VCaP (cell line): ENCODE data around the gene ABCC4.

ENCODE experiments used
- H3K27ac ChIP-seq: fragments of 450-650 bp; 2 replicates; pipeline ENCODE4 v1.5.1; 2017
- TF ChIP-seq, protein P1 (sequence below): fragments of 450-650 bp; conservative IDR thresholded peaks from 2 replicates; pipeline ENCODE4 v1.5.1; 2017; ENCODE audit warnings: mild to moderate bottlenecking, moderate library complexity

The ABCC4 gene

DNA sequence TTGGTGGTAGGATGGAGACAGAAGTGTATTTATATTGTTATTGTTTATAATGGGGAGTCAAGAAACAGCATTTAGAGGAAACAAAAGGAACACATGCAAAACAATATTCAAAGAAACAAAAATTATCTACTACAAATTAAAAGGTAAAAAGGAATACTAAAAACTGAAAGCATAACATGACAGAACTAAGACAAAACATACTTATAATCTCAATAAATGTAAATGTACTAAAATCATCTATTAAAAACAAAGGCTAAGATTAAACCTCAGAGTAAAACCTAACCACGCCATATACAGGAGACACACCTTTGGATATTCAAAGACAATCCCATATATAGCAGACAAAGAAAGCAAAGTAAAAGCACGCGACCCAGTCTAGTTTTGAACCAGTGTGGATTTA is 273.6 kb downstream of the ABCC4 start:
- H3K27ac ChIP-seq, result no peak overlapping the region
- TF ChIP-seq, protein P1, sequence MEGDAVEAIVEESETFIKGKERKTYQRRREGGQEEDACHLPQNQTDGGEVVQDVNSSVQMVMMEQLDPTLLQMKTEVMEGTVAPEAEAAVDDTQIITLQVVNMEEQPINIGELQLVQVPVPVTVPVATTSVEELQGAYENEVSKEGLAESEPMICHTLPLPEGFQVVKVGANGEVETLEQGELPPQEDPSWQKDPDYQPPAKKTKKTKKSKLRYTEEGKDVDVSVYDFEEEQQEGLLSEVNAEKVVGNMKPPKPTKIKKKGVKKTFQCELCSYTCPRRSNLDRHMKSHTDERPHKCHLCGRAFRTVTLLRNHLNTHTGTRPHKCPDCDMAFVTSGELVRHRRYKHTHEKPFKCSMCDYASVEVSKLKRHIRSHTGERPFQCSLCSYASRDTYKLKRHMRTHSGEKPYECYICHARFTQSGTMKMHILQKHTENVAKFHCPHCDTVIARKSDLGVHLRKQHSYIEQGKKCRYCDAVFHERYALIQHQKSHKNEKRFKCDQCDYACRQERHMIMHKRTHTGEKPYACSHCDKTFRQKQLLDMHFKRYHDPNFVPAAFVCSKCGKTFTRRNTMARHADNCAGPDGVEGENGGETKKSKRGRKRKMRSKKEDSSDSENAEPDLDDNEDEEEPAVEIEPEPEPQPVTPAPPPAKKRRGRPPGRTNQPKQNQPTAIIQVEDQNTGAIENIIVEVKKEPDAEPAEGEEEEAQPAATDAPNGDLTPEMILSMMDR, result no peak

DNA sequence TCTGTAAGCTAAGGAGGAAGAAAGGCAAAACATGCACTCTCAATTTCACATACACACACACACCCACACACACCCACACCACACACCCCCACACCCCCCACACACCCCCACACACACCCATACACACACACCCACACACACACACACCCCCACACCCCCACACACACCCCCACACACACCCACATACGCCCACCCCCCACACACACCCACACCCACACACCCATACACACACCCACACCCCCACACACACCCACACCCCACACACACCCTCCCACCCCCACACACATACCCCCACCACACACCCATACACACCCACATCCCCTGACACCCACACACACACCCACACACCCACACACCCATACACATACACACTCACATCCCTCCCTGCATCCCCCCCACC is 276.1 kb downstream of the ABCC4 start:
- TF ChIP-seq, protein P1, result no peak
- H3K27ac ChIP-seq, result no peak overlapping the region

DNA sequence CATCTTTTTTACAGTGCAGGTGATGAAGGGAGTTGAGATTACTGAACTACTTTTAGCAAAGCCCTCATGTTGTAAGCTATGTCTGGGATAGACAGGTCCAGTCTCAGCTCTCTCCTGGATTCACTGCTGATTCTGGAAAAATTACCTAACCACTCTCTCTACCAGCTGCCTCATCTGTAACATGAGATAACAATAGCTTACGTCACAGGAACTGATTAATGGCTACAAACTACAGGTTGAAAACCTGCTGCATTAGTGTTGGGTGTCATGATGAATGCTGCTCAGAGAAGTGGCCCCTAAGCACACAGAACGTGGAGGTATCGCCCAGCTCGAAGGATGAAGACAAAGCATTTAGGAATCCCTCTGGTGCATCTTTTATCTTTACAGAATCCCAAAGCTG is 277.8 kb downstream of the ABCC4 start:
- TF ChIP-seq, protein P1, result no peak
- no peak overlapping the region for H3K27ac ChIP-seq

DNA sequence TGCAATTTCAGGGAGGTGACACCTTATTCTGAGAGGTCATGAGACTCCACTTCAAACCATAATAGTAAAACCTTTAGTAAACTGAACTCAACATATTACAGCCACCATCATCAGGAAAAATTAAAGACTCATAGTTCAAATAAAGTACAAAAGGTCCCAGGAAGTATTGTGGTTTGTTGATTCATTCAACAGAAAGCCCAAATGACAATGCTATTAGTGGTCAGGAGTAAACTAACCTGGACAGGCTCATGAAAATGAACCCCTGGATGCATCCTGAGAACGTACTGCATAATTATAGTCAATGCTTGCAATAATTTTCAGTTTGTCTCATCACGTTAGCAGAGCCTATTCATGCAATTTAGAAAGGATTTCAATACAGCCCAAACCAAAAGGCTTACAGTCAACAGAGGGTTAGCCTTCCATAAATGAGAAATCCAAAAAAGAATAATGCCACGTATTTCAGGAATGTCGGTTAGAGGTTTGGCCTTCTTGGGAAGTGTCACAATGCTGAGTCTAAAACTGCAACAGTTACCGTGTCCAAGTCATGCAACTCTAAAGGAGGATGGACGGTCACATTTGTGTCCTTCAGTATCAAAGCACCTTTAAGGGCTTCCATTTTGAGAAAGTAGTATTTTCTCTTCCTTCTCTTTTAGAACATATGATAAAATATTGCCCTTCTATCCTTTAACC is 280.8 kb downstream of the ABCC4 start:
- TF ChIP-seq, protein P1, result no peak
- H3K27ac ChIP-seq, result no peak overlapping the region

DNA sequence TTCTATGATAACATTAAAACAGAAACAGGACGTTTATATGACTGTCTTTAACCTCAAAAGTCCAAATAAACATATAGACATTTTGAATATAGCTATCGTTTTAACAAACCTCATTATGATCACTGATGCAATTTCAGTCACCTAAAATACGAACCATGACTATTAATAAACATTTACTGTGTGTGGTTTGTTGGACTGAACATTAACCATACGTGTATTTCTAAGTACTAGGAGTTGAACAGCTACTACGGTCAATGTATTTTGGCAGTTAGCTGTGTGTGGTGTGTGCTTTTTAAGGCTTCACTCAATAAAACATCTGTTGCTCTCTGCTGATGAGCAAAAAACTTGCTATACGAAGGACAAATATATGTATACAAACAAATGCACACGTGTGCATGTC is 281.4 kb downstream of the ABCC4 start:
- H3K27ac ChIP-seq, result no peak overlapping the region
- TF ChIP-seq, protein P1, result no peak

DNA sequence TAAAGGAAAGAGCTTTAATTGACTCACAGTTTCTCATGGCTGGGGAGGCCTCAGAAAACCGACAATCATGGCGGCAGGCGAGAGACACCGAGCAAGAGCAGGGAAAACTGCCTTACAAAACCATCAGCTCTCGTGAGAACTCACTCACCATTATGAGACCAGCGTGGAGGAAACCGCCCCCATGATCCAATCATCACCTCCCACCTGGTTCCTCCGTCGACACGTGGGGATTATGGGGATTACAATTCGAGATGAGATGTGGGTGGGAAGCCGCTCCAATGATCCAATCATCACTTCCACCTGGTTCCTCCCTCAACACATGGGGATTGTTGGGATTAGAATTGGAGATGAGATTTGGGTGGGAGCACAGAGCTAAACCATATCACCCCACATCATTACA is 293.9 kb downstream of the ABCC4 start:
- TF ChIP-seq, protein P1, result no peak
- H3K27ac ChIP-seq, result no peak overlapping the region

DNA sequence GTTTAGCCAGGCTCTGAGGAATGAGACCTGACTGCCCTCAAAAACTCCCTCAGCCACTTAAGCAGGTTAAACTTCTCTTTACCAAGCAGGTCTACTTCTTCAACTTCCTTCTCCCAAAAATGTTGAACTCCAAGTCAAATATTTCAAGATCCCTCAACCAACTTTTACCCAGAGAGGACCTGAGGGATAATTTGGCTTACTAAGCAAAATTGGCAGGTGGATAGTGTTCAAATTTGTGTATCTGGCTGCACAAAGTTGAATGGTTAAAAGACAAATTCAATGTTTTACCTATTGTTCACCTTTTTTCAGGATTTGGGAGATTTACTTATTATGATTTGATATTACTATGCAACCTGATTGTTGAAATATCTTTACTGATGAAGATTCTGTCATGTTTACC is 296.0 kb downstream of the ABCC4 start:
- TF ChIP-seq, protein P1, result no peak
- H3K27ac ChIP-seq, result no peak overlapping the region
